Thoracic aorta (tissue), 2 donors: ENCODE data around the gene TPK1. TPM values are rescaled to one million over a fixed set of nuclear protein-coding genes. Genes with fewer than 3 reads are reported as not detected.

Experiments used
- ATAC-seq: fragments of 150-250 bp; one replicate; pipeline ENCODE4 v1.8.0; 2017; ENCODE audit warnings: low read depth; ENCODE audit not compliant: insufficient number of reproducible peaks, low FRiP score
- DNase-seq: peaks from one replicate; pipeline ENCODE4 v3.0.0-alpha.2; 2020; ENCODE audit warnings: low spot score
- H3K27ac ChIP-seq, 2 donors: fragments of 200-600 bp; sonication (generic); 1 replicate in 1 of 2; 2 replicates in 1 of 2; pipeline ENCODE4 v1.5.1; 2016; ENCODE audit warnings: mild to moderate bottlenecking in 2 of 2, moderate library complexity in 2 of 2
- H3K27me3 ChIP-seq: fragments of 200-600 bp; sonication (generic); replicated peaks from 2 replicates; pipeline ENCODE4 v1.6.0; 2016; ENCODE audit warnings: mild to moderate bottlenecking; ENCODE audit not compliant: insufficient read depth
- H3K36me3 ChIP-seq: fragments of 200-600 bp; sonication (generic); one replicate; pipeline ENCODE4 v1.5.1; 2016
- H3K4me1 ChIP-seq, 2 donors: fragments of 200-600 bp; sonication (generic); 1 replicate in 1 of 2; 2 replicates in 1 of 2; pipeline versions ENCODE4 v1.5.1 to v1.6.0; 2016; ENCODE audit warnings: low read depth in 2 of 2, mild to moderate bottlenecking in 1 of 2; ENCODE audit not compliant: control insufficient read depth in 1 of 2
- H3K4me3 ChIP-seq: fragments of 200-600 bp; sonication (generic); 2 replicates; pipeline ENCODE4 v1.5.1; 2016; ENCODE audit warnings: mild to moderate bottlenecking
- H3K9me3 ChIP-seq: fragments of 200-600 bp; sonication (generic); 2 replicates; pipeline ENCODE4 v1.5.1; 2016
- CTCF ChIP-seq: fragments of 200-600 bp; sonication (generic); IDR thresholded peaks from one replicate; pipeline ENCODE4 v1.5.1; 2019; ENCODE audit warnings: antibody characterized with exemption
- total RNA-seq, 2 donors: library from RNA; depleted of rRNA; stranded (reverse); fragments of >200 nt; gene quantifications; one replicate each; pipeline versions ENCODE4 v1.1.0 to v1.2.3, GENCODE V29; 2016

TPK1 gene
- total RNA-seq, 2 donors from 2014 or later: 13.3 to 21.2 TPM

- Histone ChIP-seq H3K36me3 (no peaks in the 10 kb centered on the region), H3K4me3 (no peak overlapping the region), H3K9me3 (no peaks in the 10 kb centered on the region), H3K4me1 (no peaks in the 10 kb centered on the region), H3K27me3 (no peaks in the 10 kb centered on the region), H3K27ac (no peak overlapping the region)
- ATAC-seq (no peak), DNase-seq (no peak)
- no peak for TF ChIP-seq CTCF
Measured at GRCh38 chr7:144455040-144455404, 380.8 kb downstream of the TPK1 start.

- Histone ChIP-seq H3K9me3 (no peaks in the 10 kb centered on the region), H3K27ac (no peak overlapping the region), H3K4me1 (no peaks in the 10 kb centered on the region), H3K27me3 (no peaks in the 10 kb centered on the region), H3K4me3 (no peak overlapping the region), H3K36me3 (no peaks in the 10 kb centered on the region)
- DNase-seq (no peak), ATAC-seq (no peak)
- TF ChIP-seq CTCF: peak; percentile 18
Measured at GRCh38 chr7:144454256-144455039, 381.4 kb downstream of the TPK1 start.

GRCh38 chr7:144452064-144452463 lies 383.8 kb downstream of the TPK1 start:
- ATAC-seq: no peak
- Histone ChIP-seq H3K4me1 (no peaks in the 10 kb centered on the region), H3K4me3 (no peak overlapping the region), H3K36me3 (no peaks in the 10 kb centered on the region), H3K9me3 (no peaks in the 10 kb centered on the region), H3K27me3 (no peaks in the 10 kb centered on the region), H3K27ac (no peak overlapping the region)
- TF ChIP-seq CTCF: no peak
- no peak for DNase-seq

GRCh38 chr7:144445590-144445989 lies 390.3 kb downstream of the TPK1 start:
- Histone ChIP-seq H3K9me3 (no peaks in the 10 kb centered on the region), H3K36me3 (no peaks in the 10 kb centered on the region), H3K4me3 (no peak overlapping the region)

GRCh38 chr7:144439717-144440205 lies 396.1 kb downstream of the TPK1 start:
- TF ChIP-seq CTCF: no peak
- DNase-seq (no peak), ATAC-seq (no peak)
- Histone ChIP-seq H3K36me3 (no peaks in the 10 kb centered on the region), H3K9me3 (no peaks in the 10 kb centered on the region), H3K27ac (no peak overlapping the region), H3K27me3 (no peaks in the 10 kb centered on the region), H3K4me3 (no peak overlapping the region), H3K4me1 (no peaks in the 10 kb centered on the region)

More at GRCh38 chr7:144445590-144445989, 390.3 kb downstream of the TPK1 start:
- ATAC-seq (no peak), DNase-seq (no peak)
- no peak for TF ChIP-seq CTCF
- Histone ChIP-seq H3K27ac (no peak overlapping the region), H3K27me3 (no peaks in the 10 kb centered on the region), H3K4me1 (no peaks in the 10 kb centered on the region)
